ENCODE data around the gene CHKA.
A peak's percentile ranks its signal among the peaks of the same experiment; 100 is the strongest.

Gene CHKA

GRCh38 chr11:68006606-68007166, 114.5 kb downstream of the CHKA start:
- TF ChIP-seq POLR2A (IDR thresholded peaks at IDR 0.05; ENCODE audit: low read length) (no peak), GATA1 (IDR thresholded peaks at IDR 0.05; ENCODE audit: low read depth, low read length) (no peak)
- DNase-seq = no peak

DNA sequence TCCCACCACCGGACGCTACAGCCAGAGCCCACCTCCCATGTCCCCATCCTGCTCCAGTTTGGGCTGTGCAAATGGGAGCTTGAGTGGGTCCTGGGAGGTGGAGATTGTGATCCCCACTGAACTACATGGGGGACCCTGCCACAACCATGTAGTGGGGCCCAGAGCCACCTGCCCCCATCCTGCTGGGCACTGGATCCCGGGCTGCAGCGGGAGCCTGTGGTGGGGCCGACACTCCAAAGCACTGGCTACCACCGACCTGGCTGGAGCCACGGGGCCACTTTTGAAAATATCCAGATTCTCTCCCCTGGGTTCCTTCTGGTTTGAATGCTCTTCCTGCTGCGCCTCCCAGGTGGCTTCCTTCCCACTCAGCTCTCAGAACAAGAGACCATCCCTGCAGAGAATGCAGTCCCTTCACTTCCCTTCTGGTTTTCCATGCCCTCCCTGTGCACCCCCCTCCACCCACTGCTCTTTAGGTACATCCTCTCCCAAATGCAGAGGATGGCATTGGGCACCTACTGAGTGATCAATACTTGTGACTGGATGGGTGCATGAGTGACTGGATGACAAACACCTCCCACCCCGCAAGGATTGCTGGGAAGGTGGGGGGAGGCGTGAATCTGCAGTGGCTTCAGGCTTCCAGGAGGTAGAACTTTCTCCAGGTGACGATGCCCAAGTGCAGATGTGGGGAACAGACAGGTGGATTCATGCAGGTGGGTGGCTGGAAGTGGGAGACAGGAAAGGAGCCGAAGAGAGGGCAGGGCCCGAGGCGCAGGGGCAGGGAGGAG, 116.4 kb downstream of the CHKA start:
- no peak for DNase-seq
- TF ChIP-seq GATA1 (IDR thresholded peaks at IDR 0.05; ENCODE audit: low read depth, low read length) (no peak), POLR2A (IDR thresholded peaks at IDR 0.05; ENCODE audit: low read length) (no peak)

GRCh38 chr11:68003846-68004550, 117.2 kb downstream of the CHKA start, which contains the start of gene UNC93B1:
TSS of gene UNC93B1 (minus strand) at chr11:68004097. CDS start at chr11:68004043, 54 bp downstream.
- peak; percentile 34 for TF ChIP-seq POLR2A (IDR thresholded peaks at IDR 0.05; ENCODE audit: low read length)
- TF ChIP-seq GATA1 (IDR thresholded peaks at IDR 0.05; ENCODE audit: low read depth, low read length) = no peak

GRCh38 chr11:68002938-68003845, 118.0 kb downstream of the CHKA start:
- TF ChIP-seq GATA1 (IDR thresholded peaks at IDR 0.05; ENCODE audit: low read depth, low read length) (no peak), POLR2A (IDR thresholded peaks at IDR 0.05; ENCODE audit: low read length) (no peak)
- peak; percentile 35 to 44 for DNase-seq

More at GRCh38 chr11:68003846-68004550, 117.2 kb downstream of the CHKA start, which contains the start of gene UNC93B1:
- DNase-seq = peak; percentile 84 to 89
